Activated naive CD8-positive, alpha-beta T cell treated with anti-CD3 and anti-CD28 coated beads, Interleukin-2, amount 10 ng/mL, durations not matched to agents 7 days and 5 days (primary cell): Measurements from ENCODE around the gene ATRIP. TPM values are rescaled to one million over a fixed set of nuclear protein-coding genes. Genes with fewer than 3 reads are reported as not detected.
"Not testable (repeated sequence)": the region's sequence is repeated elsewhere in the genome, so short reads cannot be mapped to it uniquely, and the experiment has no call there.

Source experiments
- ATAC-seq: fragments of 150-1000 bp; cut with Tn5 transposase; one replicate; pipeline ENCODE4 v1.10.0; 2021; ENCODE audit warnings: low read depth, moderate library complexity
- POLR2A ChIA-PET: fragments of 350-600 bp; sonication (Branson Sonifier 250); formaldehyde crosslinking; loops from one replicate; lab custom pipeline; 2021; ENCODE audit warnings: antibody characterized with exemption; lab: Charles Lee
- DNase-seq: peaks from one replicate; pipeline ENCODE4 v3.0.0; 2021
- H3K27ac Mint-ChIP-seq: one replicate; pipeline ENCODE4 v1.8.0; 2022; ENCODE audit warnings: mild to moderate bottlenecking, mixed read lengths
- H3K27me3 Mint-ChIP-seq: one replicate; pipeline ENCODE4 v1.8.0; 2022; ENCODE audit warnings: mild to moderate bottlenecking, moderate library complexity, mixed read lengths
- H3K36me3 Mint-ChIP-seq: one replicate; pipeline ENCODE4 v1.8.0; 2021; ENCODE audit warnings: mild to moderate bottlenecking, mixed read lengths
- H3K4me1 Mint-ChIP-seq: one replicate; pipeline ENCODE4 v1.8.0; 2021; ENCODE audit warnings: mixed read lengths
- H3K4me3 Mint-ChIP-seq: one replicate; pipeline ENCODE4 v1.8.0; 2022; ENCODE audit warnings: mild to moderate bottlenecking, moderate library complexity, mixed read lengths
- H3K9me3 Mint-ChIP-seq: one replicate; pipeline ENCODE4 v1.8.0; 2021; ENCODE audit warnings: mixed read lengths
- total RNA-seq, 2 experiments: library from RNA; stranded (reverse); gene quantifications; one replicate each; pipeline ENCODE4 v1.2.3, GENCODE V29; 2021

Gene ATRIP
- total RNA-seq, 2 experiments from 2014 or later, result 17.0 to 19.9 TPM

DNA sequence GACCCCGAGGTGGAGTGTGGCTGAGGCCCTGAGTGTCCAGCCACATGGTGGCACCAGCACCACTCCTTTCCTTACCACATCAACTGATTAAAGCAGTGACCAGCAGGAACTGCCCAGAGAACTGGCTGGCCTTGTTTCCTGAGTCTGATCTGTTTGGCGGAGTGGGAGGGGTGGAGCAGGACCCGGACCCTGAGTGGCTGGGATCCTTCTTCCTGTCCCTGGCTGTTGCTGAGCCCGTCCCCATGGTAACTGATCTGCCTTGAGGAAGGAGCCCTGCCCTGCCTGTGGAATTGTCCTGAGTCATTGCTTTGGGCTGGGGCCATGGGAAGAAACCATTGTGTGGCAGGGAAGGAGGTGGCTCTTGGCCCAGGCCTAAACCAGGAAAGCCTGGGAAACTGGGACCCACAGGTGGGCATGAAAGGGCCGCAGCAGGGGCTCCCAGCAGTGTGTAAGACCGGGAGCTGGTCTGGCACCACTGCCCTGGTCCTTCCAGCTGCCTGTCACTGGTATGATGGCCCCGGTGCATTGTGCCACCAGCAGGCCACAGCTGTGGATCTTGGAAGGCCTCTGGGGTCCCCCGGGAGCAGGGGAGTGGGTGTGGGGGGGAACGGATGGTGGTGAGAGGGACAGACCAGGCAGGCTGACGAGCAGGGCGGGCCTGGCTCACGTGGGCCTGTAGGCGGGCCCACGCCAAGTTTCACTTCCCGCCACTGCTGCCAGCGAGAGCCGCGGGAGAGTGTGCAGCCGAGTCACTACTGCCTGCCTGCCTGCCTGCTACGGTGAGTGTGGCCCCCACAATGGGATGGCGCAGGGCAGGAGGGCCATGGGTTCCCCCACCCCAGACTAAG is 19.2 kb downstream of the ATRIP start:
- Mint-ChIP-seq H3K9me3 (no peaks in the 10 kb centered on the region), H3K36me3 (peaks cover 37% of the 10 kb centered on the region), H3K27me3 (no peaks in the 10 kb centered on the region), H3K4me3 (peak overlapping the region; percentile 97), H3K27ac (peak overlapping the region; percentile 98), H3K4me1 (peaks cover 43% of the 10 kb centered on the region)
- peak; percentile 93 for ATAC-seq
- DNase-seq, result peak; percentile 87
- POLR2A ChIA-PET, result interaction anchor here (0.6 to 3.1 kb wide), 14 partner anchors 9 to 197 kb away, joined by 3 to 29 read pairs (median 7); partner anchors contain the start of genes ATRIP, CCDC51, SHISA5 and TMA7

DNA sequence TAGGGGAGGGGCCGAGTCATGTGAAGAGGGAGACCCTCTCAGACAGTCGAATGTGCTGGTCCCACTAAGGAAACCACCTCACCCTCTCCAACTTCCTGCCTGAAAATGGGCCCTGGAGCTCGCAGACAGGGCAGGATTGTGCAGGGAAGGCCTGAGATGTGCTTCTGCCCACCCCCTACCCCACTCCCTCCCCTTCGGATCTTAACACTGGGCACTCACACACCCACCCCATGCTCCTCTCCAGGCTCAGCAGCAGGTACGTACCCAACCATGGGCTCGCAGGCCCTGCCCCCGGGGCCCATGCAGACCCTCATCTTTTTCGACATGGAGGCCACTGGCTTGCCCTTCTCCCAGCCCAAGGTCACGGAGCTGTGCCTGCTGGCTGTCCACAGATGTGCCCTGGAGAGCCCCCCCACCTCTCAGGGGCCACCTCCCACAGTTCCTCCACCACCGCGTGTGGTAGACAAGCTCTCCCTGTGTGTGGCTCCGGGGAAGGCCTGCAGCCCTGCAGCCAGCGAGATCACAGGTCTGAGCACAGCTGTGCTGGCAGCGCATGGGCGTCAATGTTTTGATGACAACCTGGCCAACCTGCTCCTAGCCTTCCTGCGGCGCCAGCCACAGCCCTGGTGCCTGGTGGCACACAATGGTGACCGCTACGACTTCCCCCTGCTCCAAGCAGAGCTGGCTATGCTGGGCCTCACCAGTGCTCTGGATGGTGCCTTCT is 20.0 kb downstream of the ATRIP start:
- H3K36me3 Mint-ChIP-seq, result peaks cover 32% of the 10 kb centered on the region
- peaks cover 36% of the 10 kb centered on the region for H3K4me1 Mint-ChIP-seq
- no peaks in the 10 kb centered on the region for H3K9me3 Mint-ChIP-seq
- POLR2A ChIA-PET, result interaction anchor here (0.7 to 3.1 kb wide), 17 partner anchors 9 to 226 kb away, joined by 3 to 29 read pairs (median 6); partner anchors contain the start of genes ATRIP, CCDC51, SHISA5 and TMA7
- peak; percentile 59 for DNase-seq
- H3K4me3 Mint-ChIP-seq, result peak overlapping the region; percentile 97
- H3K27ac Mint-ChIP-seq, result peak overlapping the region; percentile 98
- H3K27me3 Mint-ChIP-seq, result no peaks in the 10 kb centered on the region
- ATAC-seq, result peak; percentile 50

DNA sequence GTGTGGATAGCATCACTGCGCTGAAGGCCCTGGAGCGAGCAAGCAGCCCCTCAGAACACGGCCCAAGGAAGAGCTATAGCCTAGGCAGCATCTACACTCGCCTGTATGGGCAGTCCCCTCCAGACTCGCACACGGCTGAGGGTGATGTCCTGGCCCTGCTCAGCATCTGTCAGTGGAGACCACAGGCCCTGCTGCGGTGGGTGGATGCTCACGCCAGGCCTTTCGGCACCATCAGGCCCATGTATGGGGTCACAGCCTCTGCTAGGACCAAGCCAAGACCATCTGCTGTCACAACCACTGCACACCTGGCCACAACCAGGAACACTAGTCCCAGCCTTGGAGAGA is 20.5 kb downstream of the ATRIP start:
- POLR2A ChIA-PET, result interaction anchor here (0.9 to 3.1 kb wide), 12 partner anchors 9 to 226 kb away, joined by 3 to 29 read pairs (median 10); partner anchors contain the start of genes ATRIP, CCDC51, SHISA5 and TMA7
- ATAC-seq (no peak), DNase-seq (no peak)
- H3K36me3 Mint-ChIP-seq, result peaks cover 32% of the 10 kb centered on the region
- peak overlapping the region; percentile 98 for H3K27ac Mint-ChIP-seq
- peaks cover 36% of the 10 kb centered on the region for H3K4me1 Mint-ChIP-seq
- H3K9me3 Mint-ChIP-seq, result no peaks in the 10 kb centered on the region
- peak overlapping the region; percentile 97 for H3K4me3 Mint-ChIP-seq
- H3K27me3 Mint-ChIP-seq, result no peaks in the 10 kb centered on the region

DNA sequence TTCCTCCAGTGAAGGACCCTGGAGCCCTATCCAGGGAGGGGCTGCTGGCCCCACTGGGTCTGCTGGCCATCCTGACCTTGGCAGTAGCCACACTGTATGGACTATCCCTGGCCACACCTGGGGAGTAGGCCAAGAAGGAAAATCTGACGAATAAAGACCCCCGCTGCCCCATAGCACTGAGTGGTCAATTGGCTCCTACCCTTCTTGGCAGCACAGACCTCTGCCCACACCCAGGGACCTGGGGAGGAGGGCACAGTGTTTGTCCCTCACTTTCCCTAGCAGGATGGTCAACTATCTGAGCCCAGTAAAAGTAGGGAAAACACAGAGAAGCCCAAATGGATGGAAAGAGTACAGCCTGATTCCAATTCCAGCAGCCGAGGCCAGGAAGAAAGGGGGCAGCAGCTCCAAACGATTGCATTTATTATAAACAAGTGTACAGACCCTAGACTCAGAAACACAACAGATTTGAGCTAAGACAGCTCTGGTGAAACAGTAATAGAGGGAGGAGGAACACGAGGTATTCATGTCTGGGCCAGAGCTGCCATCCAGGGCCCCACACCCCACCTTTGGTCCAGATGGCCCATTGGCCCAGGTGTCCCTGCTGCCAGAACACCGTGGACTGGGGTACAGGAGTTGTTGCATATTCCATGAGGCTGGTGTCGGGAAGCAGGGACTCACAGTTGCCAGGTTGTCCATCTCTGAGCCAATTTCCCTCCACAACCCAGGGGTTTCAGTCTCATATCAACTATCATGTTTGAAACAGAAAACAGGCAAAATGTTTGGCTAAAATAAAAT is 21.1 kb downstream of the ATRIP start:
- no peaks in the 10 kb centered on the region for H3K9me3 Mint-ChIP-seq
- peaks cover 37% of the 10 kb centered on the region for H3K4me1 Mint-ChIP-seq
- peak overlapping the region; percentile 97 for H3K4me3 Mint-ChIP-seq
- DNase-seq (peak; percentile 29), ATAC-seq (no peak)
- H3K27ac Mint-ChIP-seq, result peak overlapping the region; percentile 98
- H3K36me3 Mint-ChIP-seq, result peaks cover 32% of the 10 kb centered on the region
- no peaks in the 10 kb centered on the region for H3K27me3 Mint-ChIP-seq
- POLR2A ChIA-PET, result interaction anchor here (0.6 to 3.1 kb wide), 12 partner anchors 12 to 554 kb away, joined by 3 to 29 read pairs (median 6); partner anchors contain the start of genes ATRIP, CCDC51, SHISA5 and TMA7

DNA sequence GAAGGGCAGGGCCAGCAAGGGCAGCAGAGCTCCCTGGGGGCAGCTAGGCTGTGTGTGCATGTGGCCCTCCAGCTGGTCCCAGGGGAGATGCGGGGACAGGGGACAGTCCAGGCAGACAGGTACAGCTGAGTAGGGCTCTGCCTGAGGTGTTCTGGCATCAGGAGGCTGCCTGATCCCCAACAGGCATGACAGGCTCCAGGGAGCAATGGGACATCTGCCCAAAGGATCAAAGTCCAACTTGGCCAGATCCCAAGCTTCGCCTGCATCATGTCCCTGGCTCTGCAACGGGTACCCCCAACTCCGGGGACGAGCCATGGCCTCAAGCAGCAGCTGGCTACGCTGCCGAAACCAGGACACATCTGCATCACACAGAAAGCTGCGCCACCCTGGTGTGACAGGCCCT is 21.8 kb downstream of the ATRIP start:
- Mint-ChIP-seq H3K9me3 (no peaks in the 10 kb centered on the region), H3K27ac (peak overlapping the region; percentile 99), H3K36me3 (peaks cover 32% of the 10 kb centered on the region), H3K4me1 (peaks cover 42% of the 10 kb centered on the region), H3K27me3 (no peaks in the 10 kb centered on the region), H3K4me3 (peak overlapping the region; percentile 97)
- peak; percentile 31 for DNase-seq
- POLR2A ChIA-PET, result interaction anchor here (0.6 to 3.1 kb wide), 7 partner anchors 28 to 553 kb away, joined by 3 to 29 read pairs (median 3); partner anchors contain the start of genes CCDC51 and TMA7
- ATAC-seq, result no peak

- H3K27ac Mint-ChIP-seq, result peak overlapping the region; percentile 99
- ATAC-seq (no peak), DNase-seq (peak; percentile 38)
- H3K27me3 Mint-ChIP-seq, result no peaks in the 10 kb centered on the region
- POLR2A ChIA-PET, result interaction anchor here (0.5 to 6.5 kb wide), 7 partner anchors 10 to 46 kb away, joined by 3 to 57 read pairs (median 7); partner anchors contain the start of genes ATRIP, CCDC51 and TMA7
- H3K9me3 Mint-ChIP-seq, result no peaks in the 10 kb centered on the region
- peak overlapping the region; percentile 97 for H3K4me3 Mint-ChIP-seq
- H3K4me1 Mint-ChIP-seq, result peaks cover 47% of the 10 kb centered on the region
- H3K36me3 Mint-ChIP-seq, result peaks cover 32% of the 10 kb centered on the region
Observed at GRCh38 chr3:48469046-48469915, 22.7 kb downstream of the ATRIP start.

- Mint-ChIP-seq H3K27me3 (no peaks in the 10 kb centered on the region), H3K27ac (peak overlapping the region; percentile 99), H3K36me3 (peaks cover 37% of the 10 kb centered on the region), H3K4me3 (peak overlapping the region; percentile 73), H3K9me3 (no peaks in the 10 kb centered on the region), H3K4me1 (peaks cover 48% of the 10 kb centered on the region)
- no peak for ATAC-seq
- DNase-seq, result peak; percentile 30
- POLR2A ChIA-PET, result interaction anchor here (1.1 to 6.5 kb wide), 5 partner anchors 9 to 34 kb away, joined by 3 to 57 read pairs (median 10); partner anchors contain the start of genes ATRIP, CCDC51, SHISA5 and TMA7
Observed at GRCh38 chr3:48470286-48470685, 23.7 kb downstream of the ATRIP start.

DNA sequence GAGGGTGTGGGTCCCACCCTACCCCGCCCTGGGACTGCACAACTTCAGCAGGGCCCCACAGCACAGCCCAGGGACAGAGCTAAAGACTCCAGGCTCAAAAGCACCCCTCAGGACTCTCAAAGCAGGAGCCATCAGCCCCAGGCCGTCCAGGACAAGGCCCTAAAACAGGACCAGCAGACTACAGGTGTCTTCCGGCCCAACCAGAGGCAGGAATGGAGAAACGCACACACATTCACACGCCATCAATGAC is 26.1 kb downstream of the ATRIP start:
- DNase-seq, result no peak

DNA sequence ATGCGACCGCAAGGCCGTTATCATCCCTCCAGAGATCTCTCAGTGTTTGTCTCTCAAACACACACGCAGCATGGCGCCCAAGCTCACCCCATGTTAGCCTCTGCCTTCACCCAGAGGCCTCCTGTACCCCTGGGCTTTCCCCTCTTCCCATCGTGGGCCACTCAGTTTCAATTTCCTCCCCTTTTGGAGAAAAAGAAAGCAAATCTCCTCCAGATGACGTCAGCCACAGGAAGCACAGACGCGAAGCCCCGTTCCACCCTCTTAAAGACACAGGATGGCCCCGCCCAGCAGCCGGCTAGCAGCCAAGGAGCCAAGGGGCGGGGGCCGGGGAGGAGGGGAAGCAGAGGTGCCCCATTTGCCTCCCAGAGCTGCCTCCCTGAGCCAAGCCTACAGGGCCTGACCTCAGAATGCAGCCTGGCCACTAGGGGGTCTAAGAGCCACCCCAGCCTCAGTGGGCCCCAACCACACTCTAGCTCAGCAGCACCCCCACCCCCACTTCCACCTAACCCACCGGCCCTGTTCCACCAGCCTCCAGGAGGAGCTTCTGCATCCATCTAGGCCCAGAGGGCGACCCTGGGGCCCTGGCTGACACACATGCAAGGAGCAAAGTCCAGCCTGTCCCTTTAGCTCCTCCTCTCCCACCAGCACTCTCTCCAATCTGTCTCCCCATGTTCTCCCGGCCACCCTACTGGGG is 26.5 kb downstream of the ATRIP start:
- peak overlapping the region; percentile 88 for H3K4me3 Mint-ChIP-seq
- peak overlapping the region; percentile 99 for H3K27ac Mint-ChIP-seq

More for the DNA sequence above, 26.1 kb downstream of the ATRIP start:
- Mint-ChIP-seq H3K27ac (peak overlapping the region; percentile 99), H3K27me3 (no peaks in the 10 kb centered on the region), H3K4me1 (peaks cover 42% of the 10 kb centered on the region), H3K36me3 (peaks cover 30% of the 10 kb centered on the region), H3K9me3 (no peaks in the 10 kb centered on the region), H3K4me3 (peak overlapping the region; percentile 88)
- peak; percentile 43 for ATAC-seq
- POLR2A ChIA-PET, result interaction anchor here (0.6 to 6.5 kb wide), 14 partner anchors 9 to 535 kb away, joined by 3 to 57 read pairs (median 5); partner anchors contain the start of genes ATRIP, CCDC51, PFKFB4 and SHISA5

DNA sequence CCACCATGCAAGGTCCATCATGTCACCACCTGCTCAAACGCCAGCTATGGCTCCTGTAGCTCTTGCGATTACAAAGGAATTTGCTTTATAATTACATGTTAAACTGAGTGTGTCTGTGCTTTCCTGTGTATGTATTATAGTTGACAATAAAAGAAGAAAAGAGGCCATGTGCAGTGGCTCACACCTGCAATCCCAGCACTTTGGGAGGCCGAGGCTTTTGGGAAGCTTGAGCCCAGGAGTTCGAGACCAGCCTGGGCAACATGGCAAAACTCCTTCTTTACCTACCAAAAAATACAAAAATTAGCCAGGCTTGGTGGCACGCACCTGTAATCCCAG is 27.0 kb downstream of the ATRIP start:
- H3K27me3 Mint-ChIP-seq, result no peaks in the 10 kb centered on the region

More for the DNA sequence above, 26.5 kb downstream of the ATRIP start:
- H3K27me3 Mint-ChIP-seq, result no peaks in the 10 kb centered on the region
- H3K36me3 Mint-ChIP-seq, result peaks cover 29% of the 10 kb centered on the region
- no peaks in the 10 kb centered on the region for H3K9me3 Mint-ChIP-seq
- POLR2A ChIA-PET, result interaction anchor here (0.6 to 6.5 kb wide), 15 partner anchors 8 to 534 kb away, joined by 3 to 57 read pairs (median 5); partner anchors contain the start of genes ATRIP, CCDC51, PFKFB4 and SHISA5
- DNase-seq, result peak; percentile 93
- H3K4me1 Mint-ChIP-seq, result peaks cover 42% of the 10 kb centered on the region
- ATAC-seq, result peak; percentile 87

DNA sequence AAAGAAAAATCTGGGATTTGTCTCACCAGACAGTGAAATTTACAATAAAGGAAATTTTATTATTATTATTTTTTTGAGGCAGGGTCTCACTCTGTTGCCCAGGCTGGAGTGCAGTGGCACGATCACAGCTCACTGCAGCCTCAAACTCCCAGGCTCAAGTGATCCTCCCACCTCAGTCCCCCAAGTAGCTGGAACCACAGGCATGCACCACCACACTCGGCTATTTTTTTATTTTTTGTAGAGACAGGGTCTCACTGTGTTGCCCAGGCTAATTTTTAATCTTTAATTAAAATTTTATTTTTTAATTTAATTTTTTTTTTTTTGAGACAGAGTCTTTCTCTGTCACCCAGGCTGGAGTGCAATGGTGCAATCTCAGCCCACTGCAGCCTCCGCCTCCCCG is 27.5 kb downstream of the ATRIP start:
- H3K27me3 Mint-ChIP-seq, H3K4me3 Mint-ChIP-seq, H3K9me3 Mint-ChIP-seq, ATAC-seq: not testable (repeated sequence)
- peaks cover 28% of the 10 kb centered on the region for H3K36me3 Mint-ChIP-seq
- peak; percentile 10 for DNase-seq
- peak overlapping the region; percentile 99 for H3K27ac Mint-ChIP-seq
- POLR2A ChIA-PET, result interaction anchor here (0.7 to 6.5 kb wide), 10 partner anchors 9 to 446 kb away, joined by 3 to 57 read pairs (median 12); partner anchors contain the start of genes ATRIP, CCDC51, PFKFB4 and SHISA5
- peaks cover 44% of the 10 kb centered on the region for H3K4me1 Mint-ChIP-seq

More for the DNA sequence above, 27.0 kb downstream of the ATRIP start:
- POLR2A ChIA-PET, result interaction anchor here (0.7 to 6.5 kb wide), 11 partner anchors 9 to 446 kb away, joined by 3 to 57 read pairs (median 9); partner anchors contain the start of genes ATRIP, CCDC51, PFKFB4 and SHISA5
- H3K36me3 Mint-ChIP-seq, result peaks cover 29% of the 10 kb centered on the region
- ATAC-seq (no peak), DNase-seq (no peak)
- H3K4me3 Mint-ChIP-seq, result peak overlapping the region; percentile 88
- H3K9me3 Mint-ChIP-seq, result no peaks in the 10 kb centered on the region
- H3K4me1 Mint-ChIP-seq, result peaks cover 44% of the 10 kb centered on the region
- H3K27ac Mint-ChIP-seq, result peak overlapping the region; percentile 99
